GM21529 (cell line): ENCODE data around the gene PSMG4.
A peak's percentile ranks its signal among the peaks of the same experiment; 100 is the strongest.
"Not testable (repeated sequence)": the region's sequence is repeated elsewhere in the genome, so short reads cannot be mapped to it uniquely, and the experiment has no call there.

Experiments used
- ATAC-seq: cut with Tn5 transposase; IDR thresholded peaks from one replicate; pipeline ENCODE4 v1.9.1; 2021; ENCODE audit not compliant: unreplicated experiment

PSMG4 gene

DNA sequence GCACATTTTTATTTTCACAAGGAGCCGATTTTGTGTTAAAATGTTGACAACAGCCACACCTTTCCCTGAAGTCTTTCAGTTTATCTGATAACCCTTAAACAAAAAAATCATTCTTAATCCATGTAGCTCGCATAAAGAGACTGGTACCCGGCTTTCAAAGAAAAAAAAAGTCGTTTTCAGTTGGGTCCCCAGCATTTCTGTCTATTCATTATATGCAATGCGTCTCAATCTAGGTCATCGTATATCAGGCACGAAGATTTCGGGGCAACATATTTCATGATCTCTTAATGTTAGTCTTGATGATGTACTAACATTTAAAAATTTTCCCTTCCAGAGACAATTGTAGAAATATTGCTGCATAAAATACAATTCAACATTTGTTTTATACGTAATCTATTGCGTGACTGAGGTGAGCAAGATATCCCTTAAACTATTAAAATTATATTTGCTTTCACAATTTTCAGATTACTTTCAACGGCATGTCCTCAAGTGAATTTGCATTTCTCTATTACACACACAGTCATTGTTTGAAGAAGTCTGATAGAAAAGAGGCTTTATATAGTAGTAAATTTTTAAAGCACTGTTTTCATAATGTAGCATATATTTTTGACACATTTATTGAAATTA, 28.4 kb upstream of the PSMG4 start:
- ATAC-seq = no peak

DNA sequence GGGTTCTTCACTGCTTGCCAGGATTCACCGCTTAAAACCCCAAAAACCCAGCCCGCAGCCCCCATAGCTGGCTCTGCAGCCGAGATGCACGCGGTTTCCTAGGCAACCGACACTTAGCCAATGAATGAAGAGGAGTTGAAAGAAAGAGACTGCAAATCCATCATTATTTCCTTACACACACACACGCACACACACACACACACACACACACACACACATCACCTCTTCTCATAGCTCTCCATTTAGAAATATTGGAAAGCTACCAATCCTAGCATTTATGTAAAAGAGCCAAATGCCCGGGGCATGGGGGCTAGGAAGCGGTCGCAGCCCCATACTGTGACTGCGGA, 27.9 kb upstream of the PSMG4 start:
- no peak for ATAC-seq

DNA sequence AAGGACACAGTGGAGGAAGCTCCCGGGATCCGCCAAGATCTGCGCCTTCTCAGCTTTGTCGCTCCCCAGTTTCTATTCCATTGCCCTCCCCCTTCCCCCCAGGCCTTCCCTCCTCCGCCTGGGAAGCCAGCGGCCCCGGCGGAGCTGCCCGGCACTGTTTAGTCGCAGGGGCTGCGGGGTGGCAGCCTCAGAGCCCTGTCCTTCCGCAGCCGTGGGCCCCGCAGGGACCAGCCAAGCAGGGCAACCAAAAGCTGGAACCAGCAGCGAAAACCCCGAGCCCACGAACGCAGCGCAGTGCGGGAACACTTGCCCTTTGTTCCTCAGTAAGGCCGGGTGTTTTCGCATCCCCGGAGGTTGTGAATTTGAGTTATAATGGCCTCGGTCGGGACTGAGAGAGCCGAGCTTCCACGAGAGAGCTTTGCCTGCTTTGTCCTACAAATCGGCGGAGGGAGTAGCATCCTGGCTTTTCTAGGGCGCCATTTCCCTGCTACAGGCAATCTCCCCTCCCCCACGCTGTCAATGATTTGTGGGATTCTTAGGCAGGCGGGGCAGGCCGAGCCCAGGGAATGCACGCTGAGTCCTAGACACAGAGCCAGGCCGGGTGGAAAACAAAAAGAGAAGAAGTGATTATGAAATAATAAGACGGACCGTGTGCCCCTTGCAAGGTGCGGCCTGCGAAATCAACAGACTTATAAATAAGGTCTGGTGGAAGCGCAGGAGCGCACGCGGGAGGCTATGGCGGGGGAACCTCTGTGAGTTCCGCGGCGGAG, 27.3 kb upstream of the PSMG4 start:
- no peak for ATAC-seq

DNA sequence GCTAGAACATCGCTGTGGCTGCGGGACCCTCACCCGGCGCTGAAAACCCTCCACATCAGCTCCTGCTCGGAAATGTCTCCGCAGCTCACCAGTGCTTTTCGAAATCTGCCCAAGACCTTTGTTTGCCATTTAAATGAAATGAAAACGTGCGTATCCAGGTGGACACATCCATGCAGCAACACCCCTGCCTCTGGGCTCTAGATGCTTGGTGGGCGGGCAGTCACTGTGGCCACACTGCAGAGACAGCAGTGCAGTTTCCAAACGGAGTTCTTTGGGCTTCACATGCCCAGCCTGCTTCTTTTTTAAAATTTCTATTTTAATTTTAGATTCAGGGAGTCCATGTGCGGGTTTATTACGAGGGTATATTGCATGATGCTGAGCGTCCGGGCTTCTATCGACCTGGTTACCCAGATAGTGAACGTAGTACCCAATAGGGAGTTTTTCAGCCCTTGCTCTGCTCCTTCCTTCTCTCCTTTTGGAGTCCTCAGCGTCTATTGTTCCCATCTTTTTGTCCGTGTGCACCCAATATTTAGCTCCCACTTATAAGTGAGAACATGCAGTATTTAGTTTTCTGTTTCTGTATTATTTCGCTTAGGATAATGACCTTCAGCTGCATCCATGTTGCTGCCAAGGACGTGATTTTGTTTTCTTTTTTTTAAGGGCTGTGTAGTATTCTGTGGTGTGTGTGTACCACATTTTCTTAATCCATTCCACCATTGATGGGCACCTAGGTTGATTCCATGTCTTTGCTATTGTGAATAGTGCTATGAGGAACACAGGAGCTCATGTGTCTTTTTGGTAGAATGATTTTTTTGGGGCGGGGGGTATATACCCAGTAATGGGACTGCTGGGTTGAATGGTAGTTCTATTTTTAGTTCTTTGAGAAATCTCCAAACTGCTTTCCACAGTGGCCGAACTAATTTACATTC, 26.5 kb upstream of the PSMG4 start:
- no peak for ATAC-seq

DNA sequence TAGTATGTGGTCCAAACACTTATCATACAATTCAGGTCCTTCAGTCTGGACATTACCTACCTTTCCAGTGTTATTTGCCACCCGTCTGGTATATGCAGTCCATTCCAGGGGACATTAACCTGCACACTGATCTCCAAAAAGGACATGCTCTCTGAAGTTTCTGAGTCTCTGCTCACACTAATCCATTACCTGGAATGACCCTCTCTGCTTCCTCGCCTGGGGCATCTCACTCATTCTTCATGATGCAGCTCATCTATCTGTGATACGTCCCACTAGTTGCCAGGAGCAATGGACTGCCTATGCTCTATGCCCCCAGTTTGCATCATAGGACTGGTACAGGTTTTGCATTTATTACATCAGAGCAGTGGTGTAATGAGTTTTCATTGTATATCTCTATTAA, 25.4 kb upstream of the PSMG4 start:
- no peak for ATAC-seq

DNA sequence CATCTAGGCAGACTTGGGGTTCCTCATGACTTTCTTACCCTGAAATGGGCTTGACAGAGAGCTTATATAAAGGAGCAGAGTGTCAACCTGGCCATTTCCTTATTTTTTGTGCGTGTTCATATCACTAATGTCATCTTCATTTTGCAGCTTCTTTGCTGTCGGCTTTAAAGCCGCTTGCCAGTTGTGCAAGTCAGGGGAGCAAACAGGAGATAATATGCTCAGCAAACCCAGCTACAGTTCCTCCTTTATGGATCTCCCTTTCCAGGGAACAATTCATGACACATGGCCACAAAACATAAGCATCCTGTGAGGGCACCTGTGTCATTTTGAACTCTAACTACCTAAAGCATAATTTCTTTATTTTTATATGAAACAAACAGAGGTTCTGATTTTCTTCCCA, 24.8 kb upstream of the PSMG4 start:
- no peak for ATAC-seq

DNA sequence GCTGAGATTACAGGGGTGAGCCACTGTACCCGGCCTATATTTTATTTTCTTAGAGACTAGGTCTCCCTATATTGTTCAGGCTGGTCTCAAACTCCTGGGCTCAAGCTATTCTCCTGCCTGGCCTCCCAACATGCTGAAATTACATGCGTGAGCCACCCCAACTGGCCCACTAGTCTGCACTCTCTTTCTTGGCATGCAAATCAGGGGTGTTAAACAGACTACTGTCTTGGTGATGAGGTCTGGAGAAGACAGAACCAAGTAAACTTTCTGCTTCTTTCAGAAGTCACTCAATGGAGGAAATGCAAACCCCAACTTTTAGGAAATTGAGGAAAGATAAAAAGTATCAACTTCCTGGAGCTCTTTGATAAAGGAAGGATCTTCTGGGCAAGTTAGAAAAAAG, 23.3 kb upstream of the PSMG4 start:
- ATAC-seq = no peak

DNA sequence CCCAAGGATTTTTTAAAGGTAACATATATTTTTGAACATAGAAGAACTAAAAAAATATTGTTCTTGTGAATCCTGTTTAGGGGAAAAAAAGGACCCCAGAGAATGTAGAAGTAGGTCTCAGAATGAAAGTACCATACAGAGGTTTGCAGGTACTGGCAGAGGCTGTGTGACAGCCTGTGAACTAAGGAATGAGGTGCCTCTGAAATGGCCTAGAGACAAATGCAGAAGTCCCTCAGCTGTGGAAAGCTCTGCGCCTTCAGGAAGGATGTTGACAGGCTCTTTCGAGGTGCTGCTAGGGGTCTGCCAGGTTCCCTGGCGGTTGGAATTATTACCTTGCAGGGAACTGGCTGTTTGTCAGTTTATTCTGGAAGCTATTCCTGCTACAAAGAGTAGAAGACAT, 22.7 kb upstream of the PSMG4 start:
- peak; percentile 41 for ATAC-seq

DNA sequence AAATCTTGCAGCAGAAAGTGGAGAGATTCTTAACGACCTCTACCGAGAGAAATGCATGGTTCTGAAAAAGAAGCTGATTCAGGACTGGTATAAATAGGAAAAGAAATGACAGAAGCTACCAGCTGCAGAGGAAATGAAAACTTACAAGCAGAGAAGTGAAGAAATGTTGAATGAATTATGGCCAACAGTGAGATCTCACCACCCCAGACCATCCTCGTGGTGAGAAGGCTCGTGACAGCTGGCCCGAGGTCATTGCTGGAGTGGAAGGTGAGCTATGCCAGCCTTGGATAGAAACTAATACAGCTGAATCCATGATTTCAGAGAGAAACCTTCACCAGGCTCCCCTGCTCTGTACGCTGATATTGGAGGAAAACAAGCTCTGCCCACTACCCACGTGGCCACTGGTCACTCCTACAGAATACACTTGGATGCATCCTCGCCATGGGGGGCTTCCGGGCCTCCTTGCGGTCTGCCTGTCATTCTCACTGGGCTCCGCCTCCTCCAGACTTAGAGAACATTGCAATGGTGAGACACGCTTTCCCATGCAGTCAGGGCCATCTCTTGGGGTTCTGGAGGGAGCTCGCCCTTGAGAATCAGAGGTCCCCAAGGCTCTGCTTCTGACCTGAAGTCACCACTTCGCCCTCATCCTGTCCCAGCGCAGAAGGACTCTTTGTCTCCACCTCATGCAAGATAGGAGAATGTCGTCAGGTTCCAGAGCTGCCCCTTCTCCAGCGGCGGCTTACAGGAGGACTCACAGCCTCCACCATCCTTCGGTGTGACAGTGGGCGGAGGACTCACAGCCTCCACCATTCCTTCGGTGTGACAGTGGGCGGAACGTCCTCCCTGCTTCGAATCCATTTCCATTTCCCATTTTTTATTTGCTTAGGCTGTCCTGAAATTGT, 20.7 kb upstream of the PSMG4 start:
- peak; percentile 62 for ATAC-seq

DNA sequence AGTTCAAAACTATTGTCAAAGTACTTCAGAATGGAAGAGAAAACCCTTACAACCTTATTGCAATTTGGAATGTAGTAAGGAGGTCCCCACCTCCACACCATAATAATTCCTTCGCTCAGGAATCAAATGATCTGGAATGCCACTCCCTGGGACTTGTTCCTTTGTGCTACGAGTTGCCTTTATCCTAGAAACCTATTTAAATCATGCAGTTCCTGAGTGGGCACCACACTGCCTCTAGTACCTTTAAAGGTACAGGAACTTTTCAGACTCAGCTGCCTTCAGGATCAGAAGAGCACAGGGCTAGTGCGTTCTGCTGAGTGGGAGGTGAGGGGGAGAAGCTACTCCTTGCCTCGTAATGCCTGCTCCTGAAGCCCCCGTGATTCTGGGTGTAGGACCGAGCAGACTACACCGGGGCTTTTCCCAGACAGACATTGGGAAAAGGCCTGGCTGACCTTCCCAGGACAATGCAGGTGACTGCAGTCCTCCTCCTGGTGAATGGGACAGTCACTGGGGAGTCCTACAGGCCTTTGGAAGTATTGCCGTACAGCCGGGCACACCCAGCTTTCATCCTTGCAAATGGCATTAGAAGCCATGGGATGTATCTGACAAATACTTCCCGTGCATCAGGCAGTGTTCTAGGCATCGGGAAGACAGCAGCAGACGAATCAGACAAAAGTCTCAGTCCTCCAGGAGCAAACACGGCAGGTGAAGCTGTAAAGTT, 19.5 kb upstream of the PSMG4 start:
- no peak for ATAC-seq

DNA sequence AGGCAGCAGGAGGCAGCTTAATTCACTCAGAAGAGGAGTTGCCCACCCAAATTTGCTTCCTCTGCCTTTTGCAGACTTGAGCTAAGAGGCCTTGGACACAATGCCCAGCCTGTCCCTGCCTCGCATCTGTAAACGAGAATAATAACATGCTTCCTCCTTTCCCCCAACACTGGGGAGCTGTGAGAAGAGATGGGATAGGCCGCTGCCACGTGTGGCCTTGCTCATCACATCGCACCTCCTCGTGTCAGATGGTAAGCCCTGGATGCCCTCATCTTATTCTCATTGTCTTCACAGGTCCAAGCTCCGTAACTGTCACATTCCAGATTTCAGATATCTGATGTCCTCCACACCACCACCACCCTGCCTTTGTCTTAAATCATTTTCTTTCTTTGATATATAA, 18.2 kb upstream of the PSMG4 start:
- ATAC-seq = no peak

DNA sequence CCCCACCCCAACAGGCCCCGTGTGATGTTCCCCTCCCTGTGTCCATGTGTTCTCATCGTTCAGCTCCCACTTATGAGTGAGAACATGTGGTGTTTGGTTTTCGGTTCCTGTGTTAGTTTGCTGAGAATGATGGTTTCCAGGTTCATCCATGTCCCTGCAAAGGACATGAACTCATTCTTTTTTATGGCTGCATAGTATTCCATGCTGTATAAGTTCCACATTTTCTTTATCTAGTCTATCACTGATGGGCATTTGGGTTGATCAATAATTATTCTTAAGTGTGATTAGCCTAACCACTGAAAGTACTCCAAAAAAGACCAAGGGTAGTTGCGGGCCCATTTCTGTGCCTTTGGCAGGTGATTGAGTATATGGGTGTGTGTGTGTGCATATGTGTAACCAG, 17.0 kb upstream of the PSMG4 start:
- not testable (repeated sequence) for ATAC-seq

DNA sequence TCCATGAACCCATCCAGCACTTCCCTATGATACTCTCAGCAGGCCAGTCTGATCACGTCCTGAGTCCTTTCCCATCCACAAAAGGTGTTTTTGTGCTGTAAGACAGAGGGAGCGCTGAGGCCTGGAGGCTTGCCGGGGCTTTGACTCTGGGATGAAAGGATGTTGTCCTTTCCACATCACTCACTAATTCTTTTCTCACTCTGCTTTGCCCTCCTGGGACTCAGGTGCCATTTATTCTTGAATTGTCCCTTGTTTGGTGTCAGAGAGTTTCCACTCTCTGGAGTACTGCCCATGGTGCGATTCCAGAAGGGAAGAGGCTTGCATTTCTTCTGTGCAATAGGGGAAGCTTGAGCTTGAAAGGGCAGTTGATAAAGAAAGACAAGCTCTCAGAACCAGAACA, 16.0 kb upstream of the PSMG4 start:
- ATAC-seq = no peak

DNA sequence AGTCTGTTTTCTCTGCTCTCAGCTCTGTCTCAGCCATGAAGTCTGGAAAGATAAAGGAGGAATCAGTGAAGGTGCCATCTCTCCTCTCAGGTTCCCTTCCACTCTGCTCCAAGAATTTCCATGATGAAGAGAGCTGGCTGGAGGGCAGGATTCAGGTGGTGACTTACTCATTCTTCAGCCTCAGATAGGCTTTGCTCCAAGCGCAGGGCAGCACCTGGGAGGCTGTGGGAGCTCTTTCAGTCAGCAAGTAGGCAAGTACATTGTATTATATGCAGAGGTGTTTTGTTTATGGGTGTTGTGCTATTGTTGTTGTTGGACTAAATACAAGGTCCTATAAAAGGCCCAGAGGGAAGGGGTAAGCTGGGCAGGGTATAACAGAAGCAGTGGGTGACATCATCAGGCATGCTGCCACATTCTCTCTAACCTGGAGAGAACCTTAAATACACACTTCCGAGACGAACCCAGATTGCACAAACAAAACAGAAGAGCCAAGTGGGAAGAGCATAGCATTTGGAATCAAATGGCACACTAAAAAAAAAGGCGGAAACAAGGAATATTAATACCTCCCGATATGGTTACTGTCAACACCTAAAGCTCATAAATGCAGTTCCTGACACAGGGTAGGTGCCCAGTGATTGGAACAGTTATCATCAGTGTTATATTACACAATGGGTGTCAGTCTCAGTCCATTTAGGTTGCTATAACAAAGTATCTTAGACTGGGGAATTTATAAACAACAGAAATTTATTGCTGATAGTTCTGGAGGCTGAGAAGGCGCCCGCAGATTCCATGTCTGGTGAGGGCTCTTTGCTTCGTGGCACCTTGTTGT, 14.5 kb upstream of the PSMG4 start:
- ATAC-seq = no peak

DNA sequence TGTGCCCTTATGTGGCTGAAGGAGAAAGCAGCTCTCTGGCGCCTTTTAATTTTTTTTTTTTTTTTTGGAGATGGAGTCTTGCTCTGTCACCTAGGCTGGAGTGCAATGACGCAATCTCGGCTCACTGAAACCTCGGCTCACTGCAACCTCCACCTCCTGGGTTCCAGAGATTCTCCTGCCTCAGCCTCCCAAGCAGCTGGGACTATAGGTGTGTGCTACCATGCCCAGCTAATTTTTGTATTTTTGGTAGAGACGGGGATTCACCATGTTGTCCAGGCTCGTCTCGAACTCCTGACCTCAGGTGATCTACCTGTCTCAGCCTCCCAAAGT, 13.9 kb upstream of the PSMG4 start:
- not testable (repeated sequence) for ATAC-seq

DNA sequence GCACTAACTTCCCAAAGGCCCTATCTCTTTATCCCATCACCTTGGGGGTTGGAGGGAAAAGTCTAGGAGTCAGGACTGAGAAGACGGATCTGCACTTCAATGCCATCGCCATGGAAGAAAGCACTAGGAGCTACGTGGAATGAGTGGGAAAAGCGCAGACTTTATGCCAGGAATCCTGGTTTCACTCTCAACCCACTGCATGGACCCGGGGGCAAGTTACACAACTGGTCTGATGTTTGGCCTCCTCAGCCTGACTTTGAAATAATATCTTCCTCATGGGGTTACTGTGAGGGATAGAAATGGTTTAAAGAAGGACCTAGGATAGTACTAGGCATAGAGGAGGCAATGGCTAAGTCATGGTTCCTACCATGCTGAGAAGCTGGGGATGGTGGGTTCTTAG, 13.5 kb upstream of the PSMG4 start:
- ATAC-seq = no peak

DNA sequence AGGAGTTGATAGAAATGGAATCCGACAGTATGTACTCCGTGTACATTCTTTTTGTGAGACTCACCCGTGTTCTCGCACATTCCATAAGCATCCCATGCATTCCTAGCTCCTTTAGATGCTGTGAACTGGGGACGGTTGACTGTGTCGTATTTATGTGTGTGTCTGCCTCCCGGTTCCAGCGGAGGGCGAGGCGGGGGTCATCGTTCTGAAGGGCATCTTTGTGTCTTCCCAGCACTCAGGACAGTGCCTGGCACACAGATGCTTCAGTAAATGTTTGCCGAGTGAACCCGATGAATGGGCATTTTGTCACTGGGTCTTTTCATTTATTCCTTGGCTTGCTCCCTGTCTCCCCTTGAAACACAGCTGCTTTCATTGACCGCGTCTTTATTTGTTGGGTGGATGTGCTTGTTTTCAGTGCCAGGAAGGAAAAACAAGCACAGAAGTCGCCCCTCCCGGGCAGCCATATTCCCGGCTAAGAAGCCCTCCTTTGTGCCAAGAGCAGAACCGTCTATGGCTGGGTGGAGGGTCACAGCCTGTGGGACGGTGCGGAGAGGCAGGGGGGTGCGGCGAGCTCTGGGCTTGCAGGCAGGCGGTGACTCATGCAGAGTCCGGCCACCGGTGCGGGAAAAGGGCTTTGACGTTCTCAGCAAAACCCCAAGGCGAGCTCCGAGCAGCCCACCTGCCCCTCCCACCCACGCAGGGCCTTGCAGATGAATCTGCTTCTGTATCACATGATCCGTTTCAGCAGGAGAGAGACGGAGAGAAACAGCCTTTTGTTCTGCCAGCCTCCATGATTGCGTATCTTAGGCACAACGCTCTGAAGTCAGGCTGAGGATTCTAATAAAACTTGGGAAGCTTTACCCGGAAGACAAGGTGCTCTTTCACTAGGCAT, 11.2 kb upstream of the PSMG4 start:
- ATAC-seq = no peak

DNA sequence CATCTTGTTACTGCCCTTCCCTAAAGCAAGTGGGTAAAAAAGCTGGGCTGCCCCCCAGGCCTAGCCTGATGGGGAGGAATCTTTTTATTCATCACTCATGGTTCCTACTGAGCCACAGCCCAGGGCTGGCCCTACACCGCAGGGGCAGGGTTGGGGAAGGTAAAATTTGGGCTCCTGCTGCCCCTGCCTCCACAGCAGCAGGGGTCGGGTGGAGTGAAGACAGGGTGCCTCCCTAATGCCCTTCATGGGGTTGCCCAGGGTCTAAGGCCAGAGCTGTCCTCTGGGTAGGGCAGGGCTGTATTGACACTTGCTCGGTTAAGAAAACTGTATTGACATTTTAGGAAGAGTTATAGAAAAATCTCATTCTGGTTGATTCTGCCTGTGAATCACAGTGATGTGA, 8.9 kb upstream of the PSMG4 start:
- ATAC-seq = no peak
